AML-193 (cell line): ENCODE data around the gene TOR4A.

Source experiments
- DNase-seq, 2 experiments: peaks; one replicate each; lab custom pipeline; 2025; lab: John Stamatoyannopoulos, UW

TOR4A gene

GRCh38 chr9:137277329-137278041 lies at the start of gene TOR4A:
TOR4A (plus strand) TSS chr9:137277726; CDS start chr9:137278690, 964 bp downstream.
- DNase-seq, result peak; percentile 64 to 71

GRCh38 chr9:137227853-137228505 lies 49.5 kb upstream of the TOR4A start:
- no peak for DNase-seq

GRCh38 chr9:137228506-137228967 lies 49.0 kb upstream of the TOR4A start:
- no peak for DNase-seq

- no peak for DNase-seq
These were observed 48.3 kb upstream of the TOR4A start for GRCh38 chr9:137228968-137229896.

GRCh38 chr9:137229903-137230704 lies 47.4 kb upstream of the TOR4A start:
- no peak for DNase-seq

GRCh38 chr9:137230705-137231371 lies 46.7 kb upstream of the TOR4A start, which contains the start of gene SLC34A3:
SLC34A3 (plus strand) TSS chr9:137230901; CDS start chr9:137231703, 802 bp downstream.
- no peak for DNase-seq

GRCh38 chr9:137231372-137232039 lies 46.0 kb upstream of the TOR4A start:
- DNase-seq, result no peak

- DNase-seq, result no peak
These were observed 45.4 kb upstream of the TOR4A start for GRCh38 chr9:137232101-137232500.

GRCh38 chr9:137232510-137232909 lies 45.0 kb upstream of the TOR4A start:
- no peak for DNase-seq

GRCh38 chr9:137233143-137233980 lies 44.2 kb upstream of the TOR4A start:
- DNase-seq, result no peak

- DNase-seq, result no peak
These were observed 43.4 kb upstream of the TOR4A start for GRCh38 chr9:137234055-137234697.

- DNase-seq, result no peak
These were observed 42.6 kb upstream of the TOR4A start for GRCh38 chr9:137234758-137235423.

- DNase-seq, result no peak
These were observed 41.9 kb upstream of the TOR4A start for GRCh38 chr9:137235424-137236237.

- DNase-seq, result peak; percentile 55 to 71
These were observed 41.1 kb upstream of the TOR4A start for GRCh38 chr9:137236238-137236935.

GRCh38 chr9:137236936-137237421 lies 40.5 kb upstream of the TOR4A start:
- DNase-seq, result no peak
